SK-N-SH treated with all-trans-retinoic acid at 6 μM for 48 hours (cell line): Measurements from ENCODE around the gene METAP1D.

Source experiments
- CREB5 ChIP-seq: fragments of 250-450 bp; sonication (Bioruptor Pico); IDR thresholded peaks from 2 replicates; pipeline ENCODE4 v1.5.1; 2020; ENCODE audit warnings: low read depth, mild to moderate bottlenecking, moderate library complexity
- CSDC2 ChIP-seq: fragments of 250-450 bp; sonication (Bioruptor Pico); IDR thresholded peaks from 2 replicates; pipeline ENCODE4 v1.5.0; 2020; ENCODE audit warnings: mild to moderate bottlenecking, moderate library complexity
- CSRNP3 ChIP-seq: fragments of 250-450 bp; sonication (Bioruptor Pico); IDR thresholded peaks from 2 replicates; pipeline ENCODE4 v1.5.1; 2021; ENCODE audit warnings: mild to moderate bottlenecking, moderate library complexity
- GLIS3 ChIP-seq: fragments of 250-450 bp; sonication (Bioruptor Pico); IDR thresholded peaks from 2 replicates; pipeline ENCODE4 v1.5.0; 2020; ENCODE audit warnings: mild to moderate bottlenecking, moderate library complexity
- PATZ1 ChIP-seq: fragments of 250-450 bp; sonication (Bioruptor Pico); IDR thresholded peaks from 2 replicates; pipeline ENCODE4 v1.8.0; 2020; ENCODE audit warnings: mild to moderate bottlenecking, moderate library complexity, borderline replicate concordance
- RARB ChIP-seq: fragments of 250-450 bp; sonication (Bioruptor Pico); IDR thresholded peaks from 2 replicates; pipeline ENCODE4 v1.8.0; 2021; ENCODE audit warnings: mild to moderate bottlenecking, moderate library complexity
- SNAI2 ChIP-seq: fragments of 250-450 bp; sonication (Bioruptor Pico); IDR thresholded peaks from 2 replicates; pipeline ENCODE4 v1.5.0; 2020; ENCODE audit warnings: mild to moderate bottlenecking, moderate library complexity
- TOX ChIP-seq: fragments of 250-450 bp; sonication (Bioruptor Pico); IDR thresholded peaks from 2 replicates; pipeline ENCODE4 v1.8.0; 2021; ENCODE audit warnings: mild to moderate bottlenecking, moderate library complexity, borderline replicate concordance
- ZFP3 ChIP-seq: fragments of 250-450 bp; sonication (Bioruptor Pico); IDR thresholded peaks from 2 replicates; pipeline ENCODE4 v1.5.0; 2020; ENCODE audit warnings: mild to moderate bottlenecking, moderate library complexity
- ZFP30 ChIP-seq: fragments of 450-650 bp; formaldehyde crosslinking; IDR thresholded peaks from 2 replicates; pipeline ENCODE4 v1.5.0; 2022; ENCODE audit warnings: mild to moderate bottlenecking, moderate library complexity
- ZNF565 ChIP-seq: fragments of 450-650 bp; formaldehyde crosslinking; conservative IDR thresholded peaks from 2 replicates; pipeline ENCODE4 v1.5.0; 2020; ENCODE audit warnings: low read depth, mild to moderate bottlenecking, moderate library complexity

- no peak for TF ChIP-seq TOX (CRISPR knock-in tag)
- TF ChIP-seq ZNF565 (CRISPR knock-in tag): no peak
- no peak for TF ChIP-seq PATZ1
- no peak for TF ChIP-seq RARB (CRISPR knock-in tag)
- TF ChIP-seq SNAI2: no peak
- TF ChIP-seq CREB5 (CRISPR knock-in tag): no peak
- no peak for TF ChIP-seq CSDC2 (CRISPR knock-in tag)
- no peak for TF ChIP-seq CSRNP3
- no peak for TF ChIP-seq GLIS3 (CRISPR knock-in tag)
- TF ChIP-seq ZFP3 (CRISPR knock-in tag): no peak
- TF ChIP-seq ZFP30 (CRISPR knock-in tag): no peak
Measured at GRCh38 chr2:172062402-172063004, 62.8 kb downstream of the METAP1D start.
